H9 (cell line): ENCODE measurements around the gene TMUB2. TPM values are rescaled to one million over a fixed set of nuclear protein-coding genes. Genes with fewer than 3 reads are reported as not detected.

Experiments used
- DNase-seq: peaks from one replicate; pipeline ENCODE4 v3.0.0-alpha.2; 2017
- H2AFZ ChIP-seq: one replicate; pipeline ENCODE4 v1.6.1; 2013; ENCODE audit warnings: mild to moderate bottlenecking, low read length, control low read depth, moderate library complexity
- H2AK5ac ChIP-seq: 2 replicates; pipeline ENCODE4 v1.6.1; 2013; ENCODE audit warnings: low read length, control low read depth, mixed read lengths; ENCODE audit not compliant: insufficient read length
- H2BK120ac ChIP-seq: one replicate; pipeline ENCODE4 v1.6.1; 2013; ENCODE audit warnings: low read depth, mild to moderate bottlenecking, low read length, control low read depth, inconsistent platforms; ENCODE audit not compliant: poor library complexity, severe bottlenecking
- H2BK12ac ChIP-seq: 2 replicates; pipeline ENCODE4 v1.6.1; 2013; ENCODE audit warnings: low read length, control low read depth, mixed read lengths, low read depth; ENCODE audit not compliant: insufficient read length
- H2BK15ac ChIP-seq: 2 replicates; pipeline ENCODE4 v1.6.1; 2013; ENCODE audit warnings: low read depth, low read length, control low read depth
- H2BK20ac ChIP-seq: one replicate; pipeline ENCODE4 v1.6.1; 2013; ENCODE audit warnings: low read depth, mild to moderate bottlenecking, low read length, control low read depth, inconsistent platforms; ENCODE audit not compliant: poor library complexity, severe bottlenecking
- H2BK5ac ChIP-seq: 2 replicates; pipeline ENCODE4 v1.6.1; 2013; ENCODE audit warnings: low read length, control low read depth, mixed read lengths; ENCODE audit not compliant: insufficient read length
- H3K14ac ChIP-seq: 2 replicates; pipeline ENCODE4 v1.6.1; 2013; ENCODE audit warnings: low read length, control low read depth; ENCODE audit not compliant: insufficient read depth
- H3K18ac ChIP-seq: 2 replicates; pipeline ENCODE4 v1.6.1; 2013; ENCODE audit warnings: low read depth, mild to moderate bottlenecking, mixed read lengths, low read length, control low read depth; ENCODE audit not compliant: insufficient read length
- H3K23ac ChIP-seq: 2 replicates; pipeline ENCODE4 v1.6.1; 2013; ENCODE audit warnings: low read length, control low read depth, mixed read lengths, low read depth; ENCODE audit not compliant: insufficient read length
- H3K23me2 ChIP-seq: 2 replicates; pipeline ENCODE4 v1.6.1; 2013; ENCODE audit warnings: low read depth, mild to moderate bottlenecking, mixed read lengths, low read length, control low read depth; ENCODE audit not compliant: insufficient read length, poor library complexity, severe bottlenecking
- H3K27ac ChIP-seq: 2 replicates; pipeline ENCODE4 v1.5.1; 2013; ENCODE audit warnings: low read length, control low read depth, mixed read lengths, low read depth; ENCODE audit not compliant: insufficient read length
- H3K27me3 ChIP-seq: 2 replicates; pipeline ENCODE4 v1.6.1; 2013; ENCODE audit warnings: low read length, control low read depth, inconsistent platforms; ENCODE audit not compliant: insufficient read depth
- H3K4ac ChIP-seq: 2 replicates; pipeline ENCODE4 v1.6.1; 2013; ENCODE audit warnings: low read depth, mild to moderate bottlenecking, control low read depth, inconsistent platforms, low read length, moderate library complexity
- H3K4me1 ChIP-seq: 2 replicates; pipeline ENCODE4 v1.6.1; 2013; ENCODE audit warnings: low read length, control low read depth, inconsistent platforms; ENCODE audit not compliant: insufficient read depth
- H3K4me2 ChIP-seq: 2 replicates; pipeline ENCODE4 v1.6.1; 2013; ENCODE audit warnings: low read length, control low read depth, mixed read lengths; ENCODE audit not compliant: insufficient read length, insufficient read depth
- H3K56ac ChIP-seq: 2 replicates; pipeline ENCODE4 v1.6.1; 2013; ENCODE audit warnings: low read depth, mild to moderate bottlenecking, mixed read lengths, low read length, control low read depth; ENCODE audit not compliant: insufficient read length
- H3K79me1 ChIP-seq: 2 replicates; pipeline ENCODE4 v1.6.1; 2013; ENCODE audit warnings: low read depth, mild to moderate bottlenecking, moderate library complexity, low read length, control low read depth, inconsistent platforms; ENCODE audit not compliant: insufficient read depth, poor library complexity, severe bottlenecking
- H3K79me2 ChIP-seq: 2 replicates; pipeline ENCODE4 v1.6.1; 2013; ENCODE audit warnings: low read length, control low read depth, inconsistent platforms; ENCODE audit not compliant: insufficient read depth
- H3K9ac ChIP-seq: 2 replicates; pipeline ENCODE4 v1.6.1; 2013; ENCODE audit warnings: low read length, control low read depth, mixed read lengths; ENCODE audit not compliant: insufficient read length; ENCODE audit errors: extremely low read depth
- H3K9me3 ChIP-seq: one replicate; pipeline ENCODE4 v1.6.1; 2013; ENCODE audit warnings: low read depth, low read length, inconsistent platforms; ENCODE audit not compliant: control insufficient read depth
- H3T11ph ChIP-seq: one replicate; pipeline ENCODE4 v1.6.1; 2013; ENCODE audit warnings: mild to moderate bottlenecking, low read length, control low read depth, inconsistent platforms
- H4K20me1 ChIP-seq: one replicate; pipeline ENCODE4 v1.6.1; 2013; ENCODE audit not compliant: control insufficient read depth, insufficient read length, insufficient read depth
- H4K5ac ChIP-seq: 2 replicates; pipeline ENCODE4 v1.6.1; 2013; ENCODE audit warnings: low read depth, mild to moderate bottlenecking, mixed read lengths, low read length, control low read depth; ENCODE audit not compliant: insufficient read length
- H4K8ac ChIP-seq: replicated peaks from 2 replicates; pipeline ENCODE4 v1.6.1; 2013; ENCODE audit warnings: low read length, control low read depth, mixed read lengths, low read depth; ENCODE audit not compliant: insufficient read length
- H4K91ac ChIP-seq: 2 replicates; pipeline ENCODE4 v1.6.1; 2013; ENCODE audit warnings: low read depth, mild to moderate bottlenecking, moderate library complexity, mixed read lengths, low read length, control low read depth; ENCODE audit not compliant: insufficient read length
- H3K27ac Mint-ChIP-seq, 3 experiments: 2 replicates in 2 of 3; 3 replicates in 1 of 3; pipeline ENCODE4 v1.8.0; 2020 to 2021; ENCODE audit warnings: mixed read lengths in 3 of 3, mild to moderate bottlenecking in 1 of 3, moderate library complexity in 1 of 3
- H3K27me3 Mint-ChIP-seq: 2 replicates; pipeline ENCODE4 v1.8.0; 2021; ENCODE audit warnings: low read depth, mild to moderate bottlenecking, moderate library complexity, mixed read lengths
- H3K36me3 Mint-ChIP-seq, 3 experiments: 2 replicates in 2 of 3; 3 replicates in 1 of 3; pipeline ENCODE4 v1.8.0; 2020 to 2021; ENCODE audit warnings: low read depth in 3 of 3, mixed read lengths in 3 of 3; ENCODE audit not compliant: insufficient read depth in 1 of 3
- H3K4me1 Mint-ChIP-seq, 2 experiments: 2 replicates each; pipeline ENCODE4 v1.8.0; 2020; ENCODE audit warnings: mixed read lengths in 2 of 2
- H3K4me3 Mint-ChIP-seq, 2 experiments: 2 replicates in 1 of 2; 3 replicates in 1 of 2; pipeline ENCODE4 v1.8.0; 2020 to 2021; ENCODE audit warnings: mild to moderate bottlenecking in 2 of 2, mixed read lengths in 2 of 2, moderate library complexity in 1 of 2
- H3K9me3 Mint-ChIP-seq, 2 experiments: 2 replicates in 1 of 2; 3 replicates in 1 of 2; pipeline ENCODE4 v1.8.0; 2020; ENCODE audit warnings: mild to moderate bottlenecking in 2 of 2, mixed read lengths in 2 of 2, moderate library complexity in 1 of 2
- WGBS: extraction: QIAGEN DNeasy Blood & Tissue Kit; methylation state at CpG from one replicate; pipeline ENCODE4 v1.1.7; 2013; ENCODE audit warnings: missing lambda C conversion rate, low lambda C conversion rate, mixed read lengths; ENCODE audit not compliant: insufficient read length; ENCODE audit errors: extremely low coverage; 5-methylcytosine and 5-hydroxymethylcytosine counted together
- total RNA-seq: library from RNA; stranded (reverse); gene quantifications from 2 replicates; pipeline ENCODE4 v1.2.1, GENCODE V29; 2021
- TF ChIP-seq, protein P1 (sequence below): fragments of 200-600 bp; sonication (generic); conservative IDR thresholded peaks from 3 replicates; pipeline ENCODE4 v1.8.0; 2021; ENCODE audit warnings: antibody characterized with exemption, mild to moderate bottlenecking

TMUB2 gene
- total RNA-seq, 1 experiment from 2014 or later: 22.9 TPM

DNA sequence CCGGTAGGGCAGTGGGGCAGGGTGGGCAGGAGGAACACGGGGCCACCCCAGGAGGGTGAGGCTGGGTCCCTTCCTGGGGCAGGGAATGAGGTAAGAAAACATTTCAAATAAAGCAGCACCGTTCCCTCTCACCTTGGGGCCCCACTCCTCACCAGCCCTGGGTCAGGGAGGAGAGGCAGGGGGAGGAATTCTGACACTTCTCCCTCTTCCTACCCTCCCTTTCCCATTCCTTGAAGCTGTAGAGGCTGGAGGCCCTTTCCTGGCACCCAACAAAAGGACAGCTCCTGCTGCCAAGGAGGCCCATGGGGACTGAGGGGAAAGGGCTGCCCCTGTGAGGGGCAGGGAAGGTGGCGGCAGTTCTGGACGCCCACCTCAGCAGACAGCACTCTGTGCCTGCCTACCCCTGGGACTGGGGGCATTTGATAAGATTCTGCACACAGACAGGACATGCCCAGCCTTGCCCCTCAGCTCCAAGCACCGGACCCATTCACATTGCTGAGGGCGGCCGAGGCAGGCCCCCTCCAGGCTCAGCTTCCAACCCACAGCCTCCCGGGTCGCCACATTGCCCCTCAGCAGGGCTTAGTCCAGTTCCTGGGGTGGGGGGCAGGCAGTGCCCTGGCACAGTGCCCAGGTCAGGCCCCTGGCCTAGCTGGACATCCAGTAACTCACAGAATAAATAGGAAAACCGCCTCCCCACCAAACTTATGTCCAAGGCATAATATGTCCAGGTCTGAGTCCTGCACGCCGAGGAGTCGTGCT, 6.7 kb downstream of the TMUB2 start:
- Histone ChIP-seq H3K4me1 (0 out of 2 replicates have a peak, but pooled peaks cover 2% of the 10 kb centered on the region), H3K56ac (no peak overlapping the region), H4K91ac (no peak overlapping the region), H3K14ac (no peak overlapping the region), H3K9me3 (no peaks in the 10 kb centered on the region), H3K4ac (no peak overlapping the region), H3K79me2 (peaks cover 3% of the 10 kb centered on the region; the same call in 1 of the 2 replicates), H2BK12ac (no peak overlapping the region), H3K23me2 (peaks cover 5% of the 10 kb centered on the region), H3K18ac (no peak overlapping the region), H2AFZ (no peak overlapping the region), H2BK15ac (no peak overlapping the region), H3K27ac (no peak overlapping the region), H4K8ac (no peak overlapping the region), H3K9ac (no peak overlapping the region), H3K4me2 (no peak overlapping the region), H2BK20ac (no peak overlapping the region), H4K5ac (no peak overlapping the region), H4K20me1 (no peaks in the 10 kb centered on the region), H2AK5ac (no peak overlapping the region), H3T11ph (no peak overlapping the region), H2BK120ac (no peak overlapping the region), H3K79me1 (no peaks in the 10 kb centered on the region), H3K23ac (no peak overlapping the region), H3K27me3 (no peaks in the 10 kb centered on the region), H2BK5ac (no peak overlapping the region)
- peak overlapping the region in 2 of 3 experiments; percentile 15 to 85; a peak in 2 of 7 replicates for H3K27ac Mint-ChIP-seq
- no peak overlapping the region for H3K4me3 Mint-ChIP-seq
- DNase-seq: no peak
- H3K36me3 Mint-ChIP-seq: peaks cover 24 to 80% (median 63%) of the 10 kb centered on the region in 3 experiments; a peak in 6 of 7 replicates
- peaks cover 23 to 36% of the 10 kb centered on the region in 2 experiments for H3K4me1 Mint-ChIP-seq
- TF ChIP-seq, protein P1, sequence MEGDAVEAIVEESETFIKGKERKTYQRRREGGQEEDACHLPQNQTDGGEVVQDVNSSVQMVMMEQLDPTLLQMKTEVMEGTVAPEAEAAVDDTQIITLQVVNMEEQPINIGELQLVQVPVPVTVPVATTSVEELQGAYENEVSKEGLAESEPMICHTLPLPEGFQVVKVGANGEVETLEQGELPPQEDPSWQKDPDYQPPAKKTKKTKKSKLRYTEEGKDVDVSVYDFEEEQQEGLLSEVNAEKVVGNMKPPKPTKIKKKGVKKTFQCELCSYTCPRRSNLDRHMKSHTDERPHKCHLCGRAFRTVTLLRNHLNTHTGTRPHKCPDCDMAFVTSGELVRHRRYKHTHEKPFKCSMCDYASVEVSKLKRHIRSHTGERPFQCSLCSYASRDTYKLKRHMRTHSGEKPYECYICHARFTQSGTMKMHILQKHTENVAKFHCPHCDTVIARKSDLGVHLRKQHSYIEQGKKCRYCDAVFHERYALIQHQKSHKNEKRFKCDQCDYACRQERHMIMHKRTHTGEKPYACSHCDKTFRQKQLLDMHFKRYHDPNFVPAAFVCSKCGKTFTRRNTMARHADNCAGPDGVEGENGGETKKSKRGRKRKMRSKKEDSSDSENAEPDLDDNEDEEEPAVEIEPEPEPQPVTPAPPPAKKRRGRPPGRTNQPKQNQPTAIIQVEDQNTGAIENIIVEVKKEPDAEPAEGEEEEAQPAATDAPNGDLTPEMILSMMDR: no peak
- no CpG with 5 or more reads among the region's 14 CpGs for WGBS
- H3K9me3 Mint-ChIP-seq: no peaks in the 10 kb centered on the region
- H3K27me3 Mint-ChIP-seq: no peaks in the 10 kb centered on the region
